Astrocyte of the cerebellum (primary cell): ENCODE data around the gene CXCR3.
"Not testable (repeated sequence)": the region's sequence is repeated elsewhere in the genome, so short reads cannot be mapped to it uniquely, and the experiment has no call there.

Source experiments
- DNase-seq: peaks from one replicate; pipeline ENCODE4 v3.0.0-alpha.2; 2011; ENCODE audit warnings: low read depth
- H3K4me3 ChIP-seq: 2 replicates; pipeline ENCODE4 v1.5.1; 2011; ENCODE audit warnings: mild to moderate bottlenecking, low read depth, low read length, moderate library complexity
- in situ Hi-C: cut with HindIII; loops from 2 replicates; pipeline ENCODE4 v1.10.0; 2017; ENCODE audit warnings: low sequenced_read_pairs
- TF ChIP-seq, protein P1 (sequence below): IDR thresholded peaks from 2 replicates; pipeline ENCODE4 v1.5.1; 2012; ENCODE audit warnings: low read length, low read depth, moderate library complexity, mild to moderate bottlenecking; ENCODE audit errors: missing control alignments

The CXCR3 gene

DNA sequence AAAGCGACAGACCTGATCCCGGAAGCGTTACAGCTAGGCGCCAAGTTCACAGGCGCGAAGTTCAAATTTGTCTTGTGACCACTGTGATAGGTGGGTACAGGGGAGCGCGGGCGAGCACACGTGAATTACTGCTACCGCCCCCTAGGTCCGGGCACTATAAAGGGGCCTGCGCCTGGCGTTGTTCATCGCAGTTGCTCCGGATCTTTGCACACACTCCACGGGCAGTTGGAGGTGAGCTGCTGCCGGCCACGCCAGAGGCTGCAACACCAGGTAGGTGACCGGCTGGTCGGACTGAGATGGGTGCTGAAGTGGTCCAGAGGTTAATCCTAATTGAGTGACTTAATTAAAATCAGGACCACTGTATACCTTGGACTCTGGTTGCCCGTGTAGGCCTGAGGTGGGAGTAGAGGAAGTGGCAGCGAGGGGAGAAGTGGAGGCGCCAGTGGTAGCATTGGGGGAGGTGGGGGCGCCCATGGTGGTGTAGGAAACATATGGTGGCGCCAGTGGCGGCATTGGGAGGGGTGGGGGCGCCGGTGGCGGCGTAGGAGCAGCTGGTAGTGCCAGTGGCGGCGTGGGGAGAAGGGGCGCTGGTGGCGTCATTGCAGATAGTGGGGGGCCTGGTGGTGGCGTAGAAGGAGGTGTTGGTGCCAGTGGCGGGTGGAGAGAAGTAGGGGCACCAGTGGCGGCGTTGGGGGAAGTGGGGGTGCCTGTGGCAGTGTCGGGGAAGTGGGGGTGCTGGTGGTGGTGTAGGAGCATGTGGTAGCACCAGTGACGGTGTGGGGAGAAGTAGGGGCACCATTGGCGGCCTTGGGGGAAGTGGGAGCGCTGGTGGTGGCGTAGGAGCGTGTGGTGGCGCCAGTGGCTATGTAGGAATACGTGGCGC lies 39.8 kb downstream of the CXCR3 start, which contains the start of gene GCNA:
TSS of gene GCNA (plus strand) at position 185 of the 883 bp plus-strand sequence. CDS start 2,385 bp downstream, outside the sequence.
- DNase-seq, result no peak
- H3K4me3 ChIP-seq, result no peak within 1 kb of the TSS
- TF ChIP-seq, protein P1, sequence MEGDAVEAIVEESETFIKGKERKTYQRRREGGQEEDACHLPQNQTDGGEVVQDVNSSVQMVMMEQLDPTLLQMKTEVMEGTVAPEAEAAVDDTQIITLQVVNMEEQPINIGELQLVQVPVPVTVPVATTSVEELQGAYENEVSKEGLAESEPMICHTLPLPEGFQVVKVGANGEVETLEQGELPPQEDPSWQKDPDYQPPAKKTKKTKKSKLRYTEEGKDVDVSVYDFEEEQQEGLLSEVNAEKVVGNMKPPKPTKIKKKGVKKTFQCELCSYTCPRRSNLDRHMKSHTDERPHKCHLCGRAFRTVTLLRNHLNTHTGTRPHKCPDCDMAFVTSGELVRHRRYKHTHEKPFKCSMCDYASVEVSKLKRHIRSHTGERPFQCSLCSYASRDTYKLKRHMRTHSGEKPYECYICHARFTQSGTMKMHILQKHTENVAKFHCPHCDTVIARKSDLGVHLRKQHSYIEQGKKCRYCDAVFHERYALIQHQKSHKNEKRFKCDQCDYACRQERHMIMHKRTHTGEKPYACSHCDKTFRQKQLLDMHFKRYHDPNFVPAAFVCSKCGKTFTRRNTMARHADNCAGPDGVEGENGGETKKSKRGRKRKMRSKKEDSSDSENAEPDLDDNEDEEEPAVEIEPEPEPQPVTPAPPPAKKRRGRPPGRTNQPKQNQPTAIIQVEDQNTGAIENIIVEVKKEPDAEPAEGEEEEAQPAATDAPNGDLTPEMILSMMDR, result no peak
- in situ Hi-C loops, result no loop called here

DNA sequence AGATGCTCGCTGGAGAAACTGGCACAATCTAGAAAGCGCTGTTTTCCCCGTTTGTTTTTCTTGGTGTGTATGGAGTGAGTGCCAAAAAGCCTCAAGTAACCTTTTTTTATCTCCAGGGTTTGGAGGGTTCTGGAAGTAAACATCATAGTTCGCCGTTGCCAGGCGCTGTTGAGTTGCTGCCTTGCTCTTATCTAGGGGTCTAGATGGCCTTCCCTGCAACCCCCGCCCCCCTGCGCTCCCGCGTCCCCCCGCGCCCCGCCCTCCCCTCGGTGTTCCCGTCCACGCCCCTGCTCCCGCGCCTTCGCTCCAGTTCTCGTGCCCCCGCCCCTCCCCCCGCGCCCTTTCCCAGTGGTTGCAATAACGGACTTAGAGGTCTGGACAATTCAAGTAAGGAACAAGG lies 40.6 kb downstream of the CXCR3 start:
- in situ Hi-C loops, result no loop called here
- TF ChIP-seq, protein P1, result no peak
- no peak for DNase-seq
- H3K4me3 ChIP-seq, result no peak overlapping the region

- in situ Hi-C loops, result no loop called here
- TF ChIP-seq, protein P1, result no peak
Observed at GRCh38 chrX:71573590-71573989, 44.7 kb downstream of the CXCR3 start.

GRCh38 chrX:71571390-71571789 lies 46.9 kb downstream of the CXCR3 start:
- H3K4me3 ChIP-seq, DNase-seq, in situ Hi-C loops: not testable (repeated sequence)

More at GRCh38 chrX:71573590-71573989, 44.7 kb downstream of the CXCR3 start:
- H3K4me3 ChIP-seq, result no peak overlapping the region
- no peak for DNase-seq
